ENCODE results near the gene NUDCD3. TPM values are rescaled to one million over a fixed set of nuclear protein-coding genes. Genes with fewer than 3 reads are reported as not detected.

The NUDCD3 gene
- total RNA-seq, 1 experiment from 2014 or later = 94.6 TPM

DNA sequence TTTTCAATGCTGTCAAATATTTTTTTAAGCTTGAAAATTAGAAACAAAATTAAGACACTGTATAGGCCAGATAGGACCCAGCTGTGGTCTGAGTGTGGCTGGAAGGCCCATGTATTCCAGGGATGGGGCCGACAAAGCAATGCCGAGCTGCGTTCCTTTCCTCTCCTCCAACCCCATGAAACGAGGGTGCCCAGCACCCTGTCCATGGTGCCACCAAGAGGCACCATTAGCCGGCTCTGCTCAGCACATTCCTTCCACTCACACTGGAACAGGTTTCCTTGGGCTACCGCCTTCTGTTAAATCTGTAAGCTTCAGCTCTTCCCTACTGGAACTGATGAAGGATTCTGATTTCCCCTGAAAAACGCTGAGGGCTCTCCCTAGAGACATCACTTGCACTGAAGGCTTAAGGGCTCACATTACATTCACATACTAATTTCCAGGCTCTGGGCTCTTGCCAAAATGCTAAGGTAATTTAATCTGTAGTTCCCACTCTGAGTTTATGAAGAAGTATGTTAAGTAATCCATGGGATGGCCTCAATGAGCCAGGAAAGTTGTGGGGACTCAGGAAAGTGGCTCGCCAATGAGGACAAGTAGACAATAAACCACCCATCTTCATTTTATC lies 91.4 kb downstream of the NUDCD3 start:
- no peak overlapping the region for H3K4me3 ChIP-seq (replicated peaks in 1 of 2; ENCODE audit: low read depth in 1 of 2, low read length in 2 of 2)
- H3K79me2 ChIP-seq (ENCODE audit: insufficient read depth, low read length) = no peaks in the 10 kb centered on the region
- no peak for DNase-seq (ENCODE audit: low read depth, low spot score)
- 0 out of 2 replicates have a peak, but pooled peaks cover 2% of the 10 kb centered on the region for H4K20me1 ChIP-seq (ENCODE audit: insufficient read depth)
- H3K36me3 ChIP-seq (ENCODE audit: control insufficient read depth in 1 of 2, insufficient read depth in 2 of 2, low read length in 2 of 2) = peaks cover 0 to 4% of the 10 kb centered on the region in 2 experiments; a peak in 1 of 4 replicates
- no peak overlapping the region for H3K27ac ChIP-seq (ENCODE audit: low read depth, low read length)
- intact Hi-C loops (cut with micrococcal nuclease) = no loop called here
- no peak overlapping the region for H2AFZ ChIP-seq (ENCODE audit: low read depth, low read length, poor library complexity, severe bottlenecking)
- POLR2A ChIA-PET = no interaction called here
- no peak overlapping the region for H3K9ac ChIP-seq (ENCODE audit: low read length)
- H3K9me3 ChIP-seq (ENCODE audit: control insufficient read depth in 1 of 2, insufficient read depth in 1 of 2, low read depth in 1 of 2, low read length in 2 of 2) = no peaks in the 10 kb centered on the region
- H3K4me2 ChIP-seq (ENCODE audit: low read length) = no peak overlapping the region
- H3K27me3 ChIP-seq (ENCODE audit: insufficient read depth, low read length) = no peaks in the 10 kb centered on the region
- no peaks in the 10 kb centered on the region for H3K4me1 ChIP-seq (ENCODE audit: control insufficient read depth in 1 of 2, insufficient read depth in 2 of 2, low read length in 2 of 2)
- TF ChIP-seq, protein P1, sequence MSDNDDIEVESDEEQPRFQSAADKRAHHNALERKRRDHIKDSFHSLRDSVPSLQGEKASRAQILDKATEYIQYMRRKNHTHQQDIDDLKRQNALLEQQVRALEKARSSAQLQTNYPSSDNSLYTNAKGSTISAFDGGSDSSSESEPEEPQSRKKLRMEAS (IDR thresholded peaks at IDR 0.05) = no peak
- TF ChIP-seq FOSL1 (IDR thresholded peaks at IDR 0.05; ENCODE audit: low read depth) (no peak), SP1 (IDR thresholded peaks at IDR 0.05; ENCODE audit: low read depth) (no peak), EGR1 (IDR thresholded peaks at IDR 0.05; ENCODE audit: low read depth) (no peak), RAD21 (IDR thresholded peaks at IDR 0.05; ENCODE audit: low read depth) (no peak), SIN3A (IDR thresholded peaks at IDR 0.05; ENCODE audit: low read depth) (no peak), TCF7L2 (IDR thresholded peaks at IDR 0.05; ENCODE audit: borderline replicate concordance, extremely low read depth, insufficient read depth, insufficient read length) (no peak), JUND (IDR thresholded peaks at IDR 0.05) (no peak), CEBPB (IDR thresholded peaks at IDR 0.05; ENCODE audit: low read depth) (no peak)
- TF ChIP-seq, protein P2, sequence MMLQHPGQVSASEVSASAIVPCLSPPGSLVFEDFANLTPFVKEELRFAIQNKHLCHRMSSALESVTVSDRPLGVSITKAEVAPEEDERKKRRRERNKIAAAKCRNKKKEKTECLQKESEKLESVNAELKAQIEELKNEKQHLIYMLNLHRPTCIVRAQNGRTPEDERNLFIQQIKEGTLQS (IDR thresholded peaks at IDR 0.05) = no peak
- no TSS peak for BruUV-seq (replicated peaks)
- RAD21 ChIA-PET (ENCODE audit: low non-redundant PET in 1 of 2, low total read pairs in 2 of 2, uncharacterized antibody in 2 of 2, unreplicated experiment in 2 of 2) = no interaction called here
- H3K9me2 ChIP-seq (ENCODE audit: insufficient read depth) = no peaks in the 10 kb centered on the region
- no peak for ATAC-seq
- CTCF ChIA-PET = no interaction called here

DNA sequence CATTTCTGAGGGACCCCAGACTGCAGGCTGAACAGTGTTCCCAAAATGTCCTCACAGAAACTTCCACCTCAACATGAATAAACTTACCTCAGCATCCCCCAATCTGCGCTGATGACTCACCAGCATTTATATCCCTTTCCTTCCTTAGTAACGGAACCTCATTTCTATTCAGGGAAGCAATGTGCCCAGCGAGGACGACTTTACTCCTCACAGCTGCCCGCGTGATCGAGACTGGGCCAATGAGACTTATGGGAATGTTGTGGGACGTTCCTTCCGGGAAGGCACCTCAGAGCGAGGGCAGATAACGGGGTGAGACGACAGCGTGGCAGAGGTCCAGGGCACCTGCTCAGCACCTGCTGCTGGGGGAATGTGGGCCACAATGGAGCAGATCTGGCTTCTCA lies 91.9 kb downstream of the NUDCD3 start:
- ATAC-seq = no peak

More for the DNA sequence above, 91.9 kb downstream of the NUDCD3 start:
- H2AFZ ChIP-seq (ENCODE audit: low read depth, low read length, poor library complexity, severe bottlenecking) = no peak overlapping the region
- no peaks in the 10 kb centered on the region for H3K9me2 ChIP-seq (ENCODE audit: insufficient read depth)
- peaks cover 0 to 2% of the 10 kb centered on the region in 2 experiments; a peak in 1 of 4 replicates for H3K36me3 ChIP-seq (ENCODE audit: control insufficient read depth in 1 of 2, insufficient read depth in 2 of 2, low read length in 2 of 2)
- no peaks in the 10 kb centered on the region for H3K9me3 ChIP-seq (ENCODE audit: control insufficient read depth in 1 of 2, insufficient read depth in 1 of 2, low read depth in 1 of 2, low read length in 2 of 2)
- BruUV-seq (replicated peaks) = no TSS peak
- no peak overlapping the region for H3K27ac ChIP-seq (ENCODE audit: low read depth, low read length)
- H3K27me3 ChIP-seq (ENCODE audit: insufficient read depth, low read length) = no peaks in the 10 kb centered on the region
- H3K79me2 ChIP-seq (ENCODE audit: insufficient read depth, low read length) = no peaks in the 10 kb centered on the region
- ChIA-PET RAD21 (ENCODE audit: low non-redundant PET in 1 of 2, low total read pairs in 2 of 2, uncharacterized antibody in 2 of 2, unreplicated experiment in 2 of 2) (no interaction called here), POLR2A (no interaction called here), CTCF (no interaction called here)
- no peak overlapping the region for H3K4me3 ChIP-seq (replicated peaks in 1 of 2; ENCODE audit: low read depth in 1 of 2, low read length in 2 of 2)
- TF ChIP-seq YY1 (IDR thresholded peaks at IDR 0.05; ENCODE audit: extremely low read depth, insufficient replicate concordance, low read depth, low read length) (no peak), EZH2phosphoT487 (IDR thresholded peaks at IDR 0.05; ENCODE audit: borderline replicate concordance) (no peak), SRF (IDR thresholded peaks at IDR 0.05; ENCODE audit: low read depth) (no peak), CEBPB (IDR thresholded peaks at IDR 0.05; ENCODE audit: low read depth) (no peak)
- TF ChIP-seq, protein P3, sequence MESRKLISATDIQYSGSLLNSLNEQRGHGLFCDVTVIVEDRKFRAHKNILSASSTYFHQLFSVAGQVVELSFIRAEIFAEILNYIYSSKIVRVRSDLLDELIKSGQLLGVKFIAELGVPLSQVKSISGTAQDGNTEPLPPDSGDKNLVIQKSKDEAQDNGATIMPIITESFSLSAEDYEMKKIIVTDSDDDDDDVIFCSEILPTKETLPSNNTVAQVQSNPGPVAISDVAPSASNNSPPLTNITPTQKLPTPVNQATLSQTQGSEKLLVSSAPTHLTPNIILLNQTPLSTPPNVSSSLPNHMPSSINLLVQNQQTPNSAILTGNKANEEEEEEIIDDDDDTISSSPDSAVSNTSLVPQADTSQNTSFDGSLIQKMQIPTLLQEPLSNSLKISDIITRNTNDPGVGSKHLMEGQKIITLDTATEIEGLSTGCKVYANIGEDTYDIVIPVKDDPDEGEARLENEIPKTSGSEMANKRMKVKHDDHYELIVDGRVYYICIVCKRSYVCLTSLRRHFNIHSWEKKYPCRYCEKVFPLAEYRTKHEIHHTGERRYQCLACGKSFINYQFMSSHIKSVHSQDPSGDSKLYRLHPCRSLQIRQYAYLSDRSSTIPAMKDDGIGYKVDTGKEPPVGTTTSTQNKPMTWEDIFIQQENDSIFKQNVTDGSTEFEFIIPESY (IDR thresholded peaks at IDR 0.05; ENCODE audit: extremely low read depth, insufficient replicate concordance, low read length) = no peak
- H3K4me2 ChIP-seq (ENCODE audit: low read length) = no peak overlapping the region
- 0 out of 2 replicates have a peak, but pooled peaks cover 2% of the 10 kb centered on the region for H4K20me1 ChIP-seq (ENCODE audit: insufficient read depth)
- no peaks in the 10 kb centered on the region for H3K4me1 ChIP-seq (ENCODE audit: control insufficient read depth in 1 of 2, insufficient read depth in 2 of 2, low read length in 2 of 2)
- intact Hi-C loops (cut with micrococcal nuclease) = no loop called here
- no peak for DNase-seq (ENCODE audit: low read depth, low spot score)
- H3K9ac ChIP-seq (ENCODE audit: low read length) = no peak overlapping the region
